A549 (cell line): ENCODE data around the gene MYPOP.

Experiments used
- CBX8 ChIP-seq: fragments of 200-600 bp; sonication (generic); IDR thresholded peaks from 2 replicates; pipeline ENCODE4 v1.6.1; 2016
- EHMT2 ChIP-seq: fragments of 200-600 bp; sonication (generic); IDR thresholded peaks from 2 replicates; pipeline ENCODE4 v1.6.1; 2016; ENCODE audit warnings: antibody characterized with exemption, low read depth, mild to moderate bottlenecking, moderate library complexity
- EP300 ChIP-seq, 2 experiments: fragments of >200 bp; sonication (Bioruptor Twin); formaldehyde crosslinking; IDR thresholded peaks; 2 replicates in 1 of 2; 3 replicates in 1 of 2; pipeline ENCODE4 v1.6.1; 2016 to 2017
- MAFK ChIP-seq: fragments of 450-650 bp; IDR thresholded peaks from 2 replicates; pipeline ENCODE4 v1.6.1; 2014; ENCODE audit not compliant: partially characterized antibody
- POLR2A ChIP-seq: IDR thresholded peaks from 2 replicates; pipeline ENCODE4 v1.6.1; 2012; ENCODE audit warnings: mild to moderate bottlenecking, low read length
- SMC3 ChIP-seq: fragments of >200 bp; sonication (Bioruptor Twin); formaldehyde crosslinking; IDR thresholded peaks from 3 replicates; pipeline ENCODE4 v1.6.1; 2018; ENCODE audit warnings: inconsistent platforms
- TF ChIP-seq, protein P1 (sequence below): fragments of 200-600 bp; sonication (generic); IDR thresholded peaks from 2 replicates; pipeline ENCODE4 v1.6.1; 2016; ENCODE audit warnings: antibody characterized with exemption, mild to moderate bottlenecking, moderate library complexity

GRCh38 chr19:45919678-45920077, 17.3 kb upstream of the MYPOP start:
- TF ChIP-seq SMC3 (no peak), CBX8 (no peak), POLR2A (no peak), EP300 (IDR thresholded peaks at IDR 0.05) (no peak), MAFK (no peak), EHMT2 (no peak)
- TF ChIP-seq, protein P1, sequence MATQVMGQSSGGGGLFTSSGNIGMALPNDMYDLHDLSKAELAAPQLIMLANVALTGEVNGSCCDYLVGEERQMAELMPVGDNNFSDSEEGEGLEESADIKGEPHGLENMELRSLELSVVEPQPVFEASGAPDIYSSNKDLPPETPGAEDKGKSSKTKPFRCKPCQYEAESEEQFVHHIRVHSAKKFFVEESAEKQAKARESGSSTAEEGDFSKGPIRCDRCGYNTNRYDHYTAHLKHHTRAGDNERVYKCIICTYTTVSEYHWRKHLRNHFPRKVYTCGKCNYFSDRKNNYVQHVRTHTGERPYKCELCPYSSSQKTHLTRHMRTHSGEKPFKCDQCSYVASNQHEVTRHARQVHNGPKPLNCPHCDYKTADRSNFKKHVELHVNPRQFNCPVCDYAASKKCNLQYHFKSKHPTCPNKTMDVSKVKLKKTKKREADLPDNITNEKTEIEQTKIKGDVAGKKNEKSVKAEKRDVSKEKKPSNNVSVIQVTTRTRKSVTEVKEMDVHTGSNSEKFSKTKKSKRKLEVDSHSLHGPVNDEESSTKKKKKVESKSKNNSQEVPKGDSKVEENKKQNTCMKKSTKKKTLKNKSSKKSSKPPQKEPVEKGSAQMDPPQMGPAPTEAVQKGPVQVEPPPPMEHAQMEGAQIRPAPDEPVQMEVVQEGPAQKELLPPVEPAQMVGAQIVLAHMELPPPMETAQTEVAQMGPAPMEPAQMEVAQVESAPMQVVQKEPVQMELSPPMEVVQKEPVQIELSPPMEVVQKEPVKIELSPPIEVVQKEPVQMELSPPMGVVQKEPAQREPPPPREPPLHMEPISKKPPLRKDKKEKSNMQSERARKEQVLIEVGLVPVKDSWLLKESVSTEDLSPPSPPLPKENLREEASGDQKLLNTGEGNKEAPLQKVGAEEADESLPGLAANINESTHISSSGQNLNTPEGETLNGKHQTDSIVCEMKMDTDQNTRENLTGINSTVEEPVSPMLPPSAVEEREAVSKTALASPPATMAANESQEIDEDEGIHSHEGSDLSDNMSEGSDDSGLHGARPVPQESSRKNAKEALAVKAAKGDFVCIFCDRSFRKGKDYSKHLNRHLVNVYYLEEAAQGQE: no peak
